HG03025 (cell line): ENCODE measurements around the gene L3MBTL4.
"Not testable (repeated sequence)": the region's sequence is repeated elsewhere in the genome, so short reads cannot be mapped to it uniquely, and the experiment has no call there.

Experiments used
- ATAC-seq: cut with Tn5 transposase; IDR thresholded peaks from one replicate; pipeline ENCODE4 v1.9.1; 2021; ENCODE audit warnings: mild to moderate bottlenecking, moderate library complexity; ENCODE audit not compliant: unreplicated experiment, low FRiP score

Gene L3MBTL4

GRCh38 chr18:6315517-6316331, 99.0 kb downstream of the L3MBTL4 start:
- ATAC-seq = no peak

- ATAC-seq = no peak
These were observed 101.3 kb downstream of the L3MBTL4 start for GRCh38 chr18:6313415-6313814.

GRCh38 chr18:6311456-6312215, 103.1 kb downstream of the L3MBTL4 start:
- ATAC-seq = no peak

- no peak for ATAC-seq
These were observed 104.0 kb downstream of the L3MBTL4 start for GRCh38 chr18:6310714-6311113.

- ATAC-seq = no peak
These were observed 116.8 kb downstream of the L3MBTL4 start for GRCh38 chr18:6297875-6298274.

GRCh38 chr18:6294148-6294784, 120.4 kb downstream of the L3MBTL4 start:
- no peak for ATAC-seq

GRCh38 chr18:6289843-6290242, 124.9 kb downstream of the L3MBTL4 start:
- no peak for ATAC-seq

- no peak for ATAC-seq
These were observed 128.1 kb downstream of the L3MBTL4 start for GRCh38 chr18:6286585-6286984.

GRCh38 chr18:6284761-6285160, 129.9 kb downstream of the L3MBTL4 start:
- no peak for ATAC-seq

- ATAC-seq = no peak
These were observed 130.4 kb downstream of the L3MBTL4 start for GRCh38 chr18:6284300-6284699.

- no peak for ATAC-seq
These were observed 132.8 kb downstream of the L3MBTL4 start for GRCh38 chr18:6281874-6282273.

GRCh38 chr18:6280211-6280743, 134.4 kb downstream of the L3MBTL4 start:
- no peak for ATAC-seq

- ATAC-seq = no peak
These were observed 135.4 kb downstream of the L3MBTL4 start for GRCh38 chr18:6279308-6279707.

- ATAC-seq = no peak
These were observed 141.3 kb downstream of the L3MBTL4 start for GRCh38 chr18:6273423-6273822.

GRCh38 chr18:6272144-6272543, 142.6 kb downstream of the L3MBTL4 start:
- not testable (repeated sequence) for ATAC-seq

- ATAC-seq = no peak
These were observed 143.1 kb downstream of the L3MBTL4 start for GRCh38 chr18:6271585-6271984.

GRCh38 chr18:6270771-6271216, 143.9 kb downstream of the L3MBTL4 start:
- no peak for ATAC-seq

GRCh38 chr18:6269660-6270332, 144.9 kb downstream of the L3MBTL4 start:
- ATAC-seq = no peak

GRCh38 chr18:6266212-6266611, 148.5 kb downstream of the L3MBTL4 start:
- no peak for ATAC-seq

GRCh38 chr18:6261938-6262337, 152.8 kb downstream of the L3MBTL4 start:
- no peak for ATAC-seq
